HG03575 (cell line): ENCODE data around the gene RBM33.
"Not testable (repeated sequence)": the region's sequence is repeated elsewhere in the genome, so short reads cannot be mapped to it uniquely, and the experiment has no call there.

Experiments used
- ATAC-seq: cut with Tn5 transposase; IDR thresholded peaks from one replicate; pipeline ENCODE4 v1.9.1; 2021; ENCODE audit not compliant: unreplicated experiment, insufficient number of reproducible peaks, low FRiP score; ENCODE audit errors: extremely low read depth

The RBM33 gene

DNA sequence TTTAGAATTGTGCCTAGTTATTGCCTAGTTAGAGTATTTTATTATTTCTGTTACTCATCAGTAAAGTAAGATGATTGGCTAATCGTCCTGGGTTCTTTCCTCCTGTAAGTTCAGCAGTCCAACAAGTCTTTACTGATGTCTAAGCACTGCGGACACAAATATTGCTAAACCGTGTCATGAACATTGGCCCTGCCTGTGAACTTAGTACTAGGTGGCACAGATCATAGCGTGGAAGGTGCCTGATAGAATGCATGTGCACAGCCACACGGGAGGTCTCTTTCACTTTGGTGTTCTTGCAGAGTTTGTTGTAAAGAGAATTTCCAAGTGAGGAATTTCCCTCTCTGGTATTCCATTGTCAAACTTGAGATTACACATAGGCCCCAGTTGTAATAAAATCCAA, 38.0 kb downstream of the RBM33 start:
- ATAC-seq = no peak

DNA sequence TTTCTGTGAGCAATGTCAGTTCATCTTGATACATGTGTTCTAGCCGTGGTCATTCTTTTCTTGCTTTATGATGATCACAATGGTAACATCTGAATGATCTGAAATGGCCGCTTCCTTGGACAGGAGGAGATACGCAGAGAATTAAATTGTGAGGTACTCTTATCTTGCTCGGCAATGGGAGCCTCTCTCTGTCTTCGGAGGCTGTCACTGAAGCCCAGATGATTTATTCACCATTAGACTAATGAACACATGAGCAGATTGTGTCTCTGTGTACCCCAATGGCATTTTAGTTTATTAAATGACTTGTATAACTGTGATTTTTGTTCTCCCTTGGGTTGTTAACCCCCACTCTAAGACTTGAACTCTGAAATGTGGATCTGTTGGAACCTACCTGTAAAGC, 38.6 kb downstream of the RBM33 start:
- ATAC-seq = no peak

DNA sequence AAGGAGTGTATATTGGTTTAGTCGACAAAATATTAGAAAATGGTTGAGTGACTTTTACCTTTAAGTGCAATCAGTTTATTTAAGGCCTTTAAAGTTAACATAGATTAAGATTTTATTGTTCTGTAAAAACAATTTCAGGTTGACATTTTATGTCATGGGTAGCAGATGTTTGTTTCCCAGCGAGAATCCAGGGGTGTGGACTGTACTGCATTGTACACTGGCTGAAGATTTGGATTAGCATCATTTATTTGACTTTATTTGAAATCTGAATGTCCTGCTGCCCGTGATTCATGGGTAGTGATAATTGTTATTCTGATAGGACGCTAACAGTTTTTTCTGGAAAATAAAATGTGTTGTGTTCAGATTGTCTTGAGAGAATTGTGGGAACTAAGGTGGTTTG, 39.3 kb downstream of the RBM33 start:
- no peak for ATAC-seq

DNA sequence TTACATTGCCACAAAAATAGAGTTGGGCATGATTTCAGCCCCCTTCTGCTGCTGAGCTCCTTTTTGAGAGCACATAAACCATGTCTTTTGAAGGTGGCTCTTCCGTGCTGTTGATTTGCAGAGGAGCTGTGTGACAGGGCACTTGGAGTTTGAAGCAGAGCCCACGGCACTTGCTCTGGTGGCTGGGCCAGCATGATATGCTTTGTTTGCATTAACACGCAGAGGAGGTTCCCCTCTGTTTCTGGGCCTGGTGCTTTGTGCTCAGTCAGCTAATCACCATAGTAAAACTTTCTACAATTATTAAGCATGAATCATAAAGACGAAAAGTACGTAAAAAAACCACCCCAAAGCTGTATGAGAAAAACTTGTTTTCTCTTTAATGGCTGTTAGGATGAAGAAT, 40.1 kb downstream of the RBM33 start:
- no peak for ATAC-seq

DNA sequence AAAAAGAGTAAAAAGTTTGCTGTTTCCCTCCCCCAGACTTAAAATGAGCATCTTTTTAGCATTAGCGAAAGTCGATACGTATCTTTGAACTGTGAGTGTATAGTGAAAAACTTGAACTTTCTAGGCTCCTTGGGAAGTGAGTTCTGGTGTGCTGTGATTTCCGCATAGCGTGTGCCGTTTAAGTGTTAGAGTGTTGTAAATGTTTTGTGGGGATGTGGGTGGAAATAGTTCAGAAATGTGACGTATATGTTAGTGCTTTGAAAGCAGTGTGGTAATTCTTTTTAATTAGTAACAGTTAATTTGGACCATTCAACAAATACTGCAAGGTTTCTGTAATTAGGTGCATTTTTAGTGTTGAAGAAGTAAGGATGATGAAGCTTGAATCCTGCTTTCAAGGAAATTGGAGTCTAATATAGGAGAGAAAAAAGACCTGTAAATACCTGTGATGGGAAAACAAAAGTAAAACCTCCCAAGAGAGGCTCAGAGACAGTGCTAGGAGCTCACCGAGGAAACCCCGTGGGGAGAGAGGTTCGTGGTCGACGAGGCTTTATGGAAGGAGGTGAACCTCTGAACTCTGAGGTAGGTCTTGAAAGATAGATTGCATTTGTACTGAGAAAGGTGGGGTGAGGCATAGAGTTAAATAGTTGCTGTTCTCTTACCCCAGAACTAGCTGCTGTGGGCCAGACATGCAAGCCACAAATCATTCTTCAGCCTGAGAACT, 40.8 kb downstream of the RBM33 start:
- ATAC-seq = no peak

DNA sequence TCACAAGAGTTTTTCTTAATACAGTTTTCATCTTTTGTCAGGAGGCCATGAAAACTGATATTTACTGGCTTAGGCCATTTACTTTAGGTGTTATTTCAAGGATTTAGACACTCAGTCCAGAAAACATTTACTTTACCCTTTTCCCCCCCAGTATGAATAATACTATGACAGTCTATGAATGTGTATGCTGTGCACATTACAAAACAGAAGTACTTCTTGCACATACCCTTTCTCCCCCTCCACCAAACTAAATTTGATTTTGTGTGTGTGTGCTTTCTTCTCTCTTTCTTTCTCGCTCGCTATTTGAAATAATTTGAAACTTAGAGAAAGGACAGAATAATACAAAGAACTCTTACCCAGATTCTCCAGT, 41.3 kb downstream of the RBM33 start:
- ATAC-seq = no peak

DNA sequence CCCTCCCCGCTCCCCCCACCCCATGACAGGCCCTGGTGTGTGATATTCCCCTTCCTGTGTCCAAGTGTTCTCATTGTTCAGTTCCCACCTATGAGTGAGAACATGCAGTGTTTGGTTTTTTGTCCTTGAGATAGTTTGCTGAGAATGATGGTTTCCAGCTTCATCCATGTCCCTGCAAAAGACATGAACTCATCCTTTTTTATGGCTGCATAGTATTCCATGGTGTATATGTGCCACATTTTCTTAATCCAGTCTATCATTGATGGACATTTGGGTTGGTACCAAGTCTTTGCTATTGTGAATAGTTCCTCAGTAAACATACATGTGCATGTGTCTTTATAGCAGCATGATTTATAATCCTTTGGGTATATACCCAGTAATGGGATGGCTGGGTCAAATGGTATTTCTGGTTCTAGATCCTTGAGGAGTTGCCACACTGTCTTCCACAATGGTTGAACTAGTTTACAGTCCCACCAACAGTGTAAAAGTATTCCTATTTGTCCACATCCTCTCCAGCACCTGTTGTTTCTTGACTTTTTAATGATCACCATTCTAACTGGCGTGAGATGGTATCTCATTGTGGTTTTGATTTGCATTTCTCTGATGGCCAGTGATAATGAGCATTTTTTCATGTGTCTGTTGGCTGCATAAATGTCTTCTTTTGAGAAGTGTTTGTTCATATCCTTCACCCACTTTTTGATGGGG, 42.3 kb downstream of the RBM33 start:
- not testable (repeated sequence) for ATAC-seq

DNA sequence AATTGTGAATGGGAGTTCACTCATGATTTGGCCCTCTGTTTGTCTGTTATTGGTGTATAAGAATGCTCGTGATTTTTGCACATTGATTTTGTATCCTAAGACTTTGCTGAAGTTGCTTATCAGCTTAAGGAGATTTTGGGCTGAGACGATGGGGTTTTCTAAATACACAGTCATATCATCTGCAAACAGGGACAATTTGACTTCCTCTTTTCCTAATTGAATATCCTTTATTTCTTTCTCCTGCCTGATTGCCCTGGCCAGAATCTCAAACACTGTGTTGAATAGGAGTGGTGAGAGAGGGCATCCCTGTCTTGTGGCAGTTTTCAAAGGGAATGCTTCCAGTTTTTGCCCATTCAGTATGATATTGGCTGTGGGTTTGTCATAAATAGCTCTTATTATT, 43.8 kb downstream of the RBM33 start:
- not testable (repeated sequence) for ATAC-seq

DNA sequence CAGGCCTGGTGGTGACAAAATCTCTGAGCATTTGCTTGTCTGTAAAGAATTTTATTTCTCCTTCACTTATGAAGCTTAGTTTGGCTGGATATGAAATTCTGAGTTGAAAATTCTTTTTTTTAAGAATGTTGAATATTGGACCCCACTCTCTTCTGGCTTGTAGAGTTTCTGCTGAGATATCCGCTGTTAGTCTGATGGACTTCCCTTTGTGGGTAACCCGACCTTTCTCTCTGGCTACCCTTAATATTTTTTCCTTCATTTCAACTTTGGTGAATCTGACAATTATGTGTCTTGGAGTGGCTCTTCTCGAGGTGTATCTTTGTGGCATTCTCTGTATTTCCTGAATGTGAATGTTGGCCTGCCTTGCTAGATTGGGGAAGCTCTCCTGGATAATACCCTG, 46.2 kb downstream of the RBM33 start:
- ATAC-seq = not testable (repeated sequence)

DNA sequence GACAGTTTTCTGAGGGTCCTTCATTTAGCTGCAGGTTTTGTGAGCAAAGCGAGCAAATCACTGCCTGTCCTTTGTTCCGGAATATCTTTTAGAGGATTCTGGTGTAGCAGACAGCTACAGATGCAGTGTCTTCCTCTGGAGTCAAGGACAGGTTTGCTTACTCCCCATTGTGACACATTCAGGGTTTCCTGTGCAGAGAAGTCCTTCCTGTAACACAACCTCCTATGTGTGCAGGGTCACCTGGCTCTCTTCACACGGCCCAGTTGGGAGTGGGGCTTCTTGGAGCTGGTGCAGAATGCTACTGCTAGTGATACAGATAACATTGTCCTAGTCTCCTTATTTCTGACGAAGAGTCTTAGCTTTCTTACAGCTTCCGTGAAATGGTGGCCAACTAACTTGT, 47.9 kb downstream of the RBM33 start:
- no peak for ATAC-seq

DNA sequence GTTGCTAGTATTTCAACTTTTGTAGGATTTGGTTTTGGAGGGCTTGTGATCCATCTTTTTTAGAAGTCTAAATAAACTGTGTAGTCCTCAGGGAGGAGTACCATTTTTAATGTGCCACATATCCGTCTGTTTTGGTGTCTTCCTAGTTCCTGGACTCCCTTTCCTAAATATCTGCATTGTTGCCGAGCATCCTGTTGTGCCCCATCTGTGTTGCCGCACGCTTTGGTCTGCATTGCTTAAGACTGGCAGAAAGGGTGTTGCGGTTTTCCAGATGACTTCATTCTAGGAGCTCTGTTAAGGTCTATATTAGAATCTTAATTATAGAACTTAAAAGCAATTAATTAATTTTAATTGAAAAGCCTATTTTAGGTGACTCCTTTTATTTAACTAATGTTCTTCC, 49.4 kb downstream of the RBM33 start:
- no peak for ATAC-seq

DNA sequence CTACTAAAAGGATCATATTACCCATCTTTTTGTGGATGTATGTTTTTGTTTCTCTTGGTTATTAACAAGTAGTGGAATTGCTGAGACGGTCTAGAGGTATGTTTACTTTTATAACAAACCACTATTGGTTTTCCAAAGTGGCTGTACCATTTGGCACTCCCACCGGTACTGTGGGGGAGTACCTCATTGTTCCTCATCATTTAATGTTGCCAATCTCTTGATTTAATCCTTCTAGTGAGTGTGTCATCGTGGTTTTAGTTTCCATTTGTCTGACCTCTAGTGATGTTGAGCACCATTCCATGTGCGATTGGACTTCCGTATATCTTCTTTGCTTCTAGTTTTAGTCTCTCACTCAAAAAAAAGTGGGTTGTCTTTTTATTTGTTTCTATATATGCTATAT, 50.4 kb downstream of the RBM33 start:
- ATAC-seq = no peak

DNA sequence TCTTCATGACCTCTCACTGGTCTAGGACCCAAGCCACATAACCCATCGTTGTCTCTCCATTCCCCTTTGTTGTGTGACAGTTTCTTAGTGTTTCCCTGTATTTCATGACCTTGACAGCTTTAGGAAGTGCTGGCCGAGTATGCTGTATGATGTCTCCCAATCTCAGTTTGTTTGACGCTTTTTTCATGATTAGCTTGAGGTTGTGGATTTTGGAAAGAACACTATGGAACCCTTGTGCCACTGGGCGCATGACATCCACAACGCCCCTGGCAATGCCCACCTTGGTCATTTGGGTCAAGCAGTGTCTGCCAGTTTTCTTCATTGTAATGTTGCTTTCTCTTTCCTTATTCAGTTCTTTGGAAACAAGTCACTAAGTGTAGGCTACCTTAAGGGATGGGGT, 52.3 kb downstream of the RBM33 start:
- ATAC-seq = no peak

DNA sequence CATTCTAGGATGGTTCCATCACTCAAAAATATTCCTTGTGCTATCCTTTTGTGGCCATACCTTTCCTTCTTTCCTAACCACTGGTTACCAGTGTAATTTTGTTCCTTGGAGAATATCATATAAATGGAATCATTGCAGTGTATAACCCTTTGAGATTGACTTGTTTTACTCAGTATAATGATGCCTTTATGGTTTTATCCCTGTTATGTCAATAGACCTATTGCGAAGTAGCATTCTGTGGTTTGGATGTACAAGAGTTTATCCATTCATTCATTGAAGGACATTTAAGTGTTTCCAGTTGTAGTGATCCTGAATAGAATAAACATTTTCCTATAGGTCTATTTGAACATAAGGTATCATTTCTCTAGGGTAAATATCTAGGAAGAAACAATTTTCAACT, 54.2 kb downstream of the RBM33 start:
- no peak for ATAC-seq

DNA sequence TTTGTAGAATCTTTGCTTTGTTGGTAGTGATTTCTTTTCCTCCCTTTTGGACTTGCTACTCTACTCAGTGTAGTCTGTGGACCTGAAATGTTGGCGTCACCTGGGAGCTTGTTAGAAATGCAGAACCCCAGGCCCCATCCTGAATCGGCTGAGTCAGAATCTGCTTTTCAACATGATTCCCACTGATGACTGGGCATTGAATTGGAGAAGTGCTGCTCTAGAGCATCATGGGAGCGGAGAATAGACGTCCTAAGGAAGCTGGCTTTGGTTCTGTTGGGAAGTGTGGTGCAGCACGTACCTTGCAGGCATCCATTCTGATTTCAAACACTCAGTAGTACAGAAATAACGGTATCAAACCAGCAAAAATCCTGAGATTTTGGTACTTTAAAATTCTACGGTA, 54.7 kb downstream of the RBM33 start:
- ATAC-seq = no peak

DNA sequence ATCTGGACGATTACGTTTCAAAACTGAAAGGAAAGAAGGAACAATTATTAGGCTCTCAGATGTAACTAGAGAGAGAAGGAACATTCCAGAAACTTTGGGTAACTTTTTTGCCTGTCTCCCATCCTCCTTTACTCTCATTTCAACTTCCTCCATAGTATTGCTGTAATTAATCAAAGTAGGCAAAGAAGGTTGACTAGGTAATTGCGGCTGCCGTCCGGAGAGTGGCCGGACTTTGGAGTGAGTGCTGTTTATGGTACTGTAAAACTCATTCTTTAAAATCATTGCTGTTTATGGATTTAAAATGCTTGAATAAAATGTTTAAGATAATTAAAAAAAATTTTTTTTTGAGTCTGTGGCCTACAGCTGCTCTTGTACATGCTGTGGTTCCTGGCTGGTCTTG, 56.4 kb downstream of the RBM33 start:
- no peak for ATAC-seq

DNA sequence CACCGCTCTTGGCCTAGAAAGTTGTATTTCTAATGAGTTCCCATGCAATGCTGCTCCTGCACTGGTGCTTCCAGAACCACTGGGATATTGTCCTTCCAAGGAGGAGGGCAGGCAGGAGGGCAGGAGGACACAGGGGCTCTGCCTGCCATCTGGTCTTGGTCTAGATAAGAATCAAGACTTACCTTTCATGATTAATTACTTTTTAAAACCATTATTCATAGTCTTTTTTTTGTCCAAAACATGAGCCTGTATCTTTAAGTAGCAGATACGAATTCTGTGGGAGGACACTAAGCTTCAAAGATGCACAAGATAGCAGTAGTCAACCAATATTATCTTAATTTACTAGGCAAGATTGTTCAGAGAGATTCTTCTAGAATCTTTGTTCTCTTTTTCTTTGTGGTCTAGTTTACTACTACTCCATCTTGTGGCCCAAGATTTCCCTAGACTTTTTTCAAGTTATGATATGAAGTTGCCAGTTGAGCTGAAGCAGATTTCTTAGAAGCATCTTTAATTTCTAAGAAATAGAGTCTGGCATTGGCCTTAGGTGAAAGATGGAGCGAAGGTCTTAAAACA, 57.6 kb downstream of the RBM33 start:
- no peak for ATAC-seq

DNA sequence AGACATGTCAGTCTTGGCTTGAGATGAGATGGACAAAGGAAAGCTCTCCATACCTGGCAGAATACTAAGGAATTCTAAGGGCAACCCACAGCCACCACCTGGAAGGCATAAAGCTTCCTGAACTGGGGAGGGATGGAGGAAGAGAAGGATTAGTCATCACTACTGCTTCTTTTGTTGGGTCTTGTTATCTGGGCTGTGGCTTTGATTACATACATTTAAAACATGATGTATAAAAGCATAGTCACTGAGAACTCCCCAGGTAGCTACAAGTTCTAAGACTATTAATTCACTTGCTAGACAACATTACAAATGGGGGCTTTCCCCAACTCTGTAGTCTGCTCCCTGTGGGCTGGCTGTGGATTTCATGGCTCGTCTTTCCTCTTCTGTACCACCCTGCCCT, 58.2 kb downstream of the RBM33 start:
- ATAC-seq = no peak

DNA sequence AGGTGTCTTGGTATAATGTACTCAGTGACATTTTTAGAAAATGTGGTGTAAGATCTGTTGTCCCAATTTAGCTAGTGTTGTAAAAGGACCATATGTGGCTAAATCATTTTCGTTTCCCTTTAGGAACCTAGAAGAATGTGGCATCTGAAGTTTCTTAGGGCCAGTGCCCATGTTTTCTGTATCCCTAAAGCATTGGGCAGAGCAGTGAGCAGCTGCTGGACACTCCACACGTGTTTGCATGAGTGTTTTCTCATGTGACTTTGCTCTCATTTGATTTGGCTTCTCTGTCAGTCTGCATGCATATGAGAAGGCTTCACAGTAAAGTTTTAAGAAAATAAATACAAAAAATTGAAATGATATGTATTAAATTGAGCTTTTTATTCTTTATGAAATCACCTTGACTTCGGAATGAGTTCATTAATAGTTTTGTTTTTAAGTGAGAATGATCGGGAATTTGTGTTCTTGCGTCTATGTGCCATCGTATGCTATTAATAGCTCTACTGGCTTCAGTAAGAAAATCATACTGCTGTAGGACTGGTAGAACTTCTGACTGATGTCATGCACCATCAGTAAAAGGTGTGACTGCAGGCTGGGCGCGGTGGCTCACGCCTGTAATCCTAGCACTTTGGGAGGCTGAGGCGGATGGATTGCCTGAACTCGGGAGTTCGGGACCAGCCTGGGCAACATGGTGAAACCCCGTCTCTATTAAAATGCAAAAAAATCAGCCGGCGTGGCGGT, 61.3 kb downstream of the RBM33 start:
- no peak for ATAC-seq

DNA sequence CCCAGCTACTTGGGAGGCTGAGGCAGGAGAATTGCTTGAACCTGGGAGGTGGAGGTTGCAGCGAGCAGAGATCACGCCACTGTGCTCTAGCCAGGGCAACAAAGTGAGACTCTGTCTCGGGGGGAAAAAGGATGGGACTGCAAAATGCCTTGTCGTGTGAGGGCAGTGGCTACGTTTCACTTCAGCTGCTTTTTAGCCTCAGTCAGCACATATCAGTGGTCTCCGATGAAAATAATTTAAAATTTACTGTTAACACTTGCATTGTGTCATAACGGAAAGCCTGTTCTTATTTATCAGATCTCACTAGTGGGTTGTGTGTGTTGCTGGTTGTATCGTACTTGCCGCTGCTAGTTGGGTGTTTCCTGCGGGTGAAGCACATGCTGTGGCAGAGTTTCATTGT, 61.9 kb downstream of the RBM33 start:
- no peak for ATAC-seq
